NCI-H748 treated with DMSO at 0.1 percent for 48 hours (cell line): ENCODE data around the gene OR2V2.

ENCODE experiments used
- DNase-seq: peaks from one replicate; lab custom pipeline; 2025; lab: John Stamatoyannopoulos, UW

OR2V2 gene

GRCh38 chr5:181207214-181207959 lies 60.0 kb downstream of the OR2V2 start:
- no peak for DNase-seq

- no peak for DNase-seq
Observed at GRCh38 chr5:181207960-181208253, 60.5 kb downstream of the OR2V2 start.
